Progenitor cell of endocrine pancreas (in vitro differentiated cells): ENCODE results near the gene LRGUK. TPM values are rescaled to one million over a fixed set of nuclear protein-coding genes. Genes with fewer than 3 reads are reported as not detected.

Experiments used
- DNase-seq: peaks from one replicate; pipeline ENCODE4 v3.0.0; 2021; ENCODE audit warnings: low spot score; ENCODE audit not compliant: unreplicated experiment
- H3K27ac Mint-ChIP-seq: 2 replicates; pipeline ENCODE4 v1.8.0; 2021; ENCODE audit warnings: mild to moderate bottlenecking, moderate library complexity, mixed read lengths
- H3K27me3 Mint-ChIP-seq: 2 replicates; pipeline ENCODE4 v1.8.0; 2021; ENCODE audit warnings: mixed read lengths
- H3K36me3 Mint-ChIP-seq: 2 replicates; pipeline ENCODE4 v1.8.0; 2022; ENCODE audit warnings: mixed read lengths; ENCODE audit not compliant: insufficient read depth
- H3K4me1 Mint-ChIP-seq: 2 replicates; pipeline ENCODE4 v1.8.0; 2021; ENCODE audit warnings: low read depth, mixed read lengths
- H3K4me3 Mint-ChIP-seq: 2 replicates; pipeline ENCODE4 v1.8.0; 2021; ENCODE audit warnings: low read depth, mild to moderate bottlenecking, moderate library complexity, mixed read lengths
- H3K9me3 Mint-ChIP-seq: 2 replicates; pipeline ENCODE4 v1.8.0; 2021; ENCODE audit warnings: low read depth, mixed read lengths
- total RNA-seq: library from RNA; stranded (reverse); gene quantifications from 2 replicates; pipeline ENCODE4 v1.2.1, GENCODE V29; 2021
- TF ChIP-seq, protein P1 (sequence below): fragments of 200-600 bp; sonication (generic); IDR thresholded peaks from one replicate; pipeline ENCODE4 v1.5.0; 2021; ENCODE audit warnings: antibody characterized with exemption, mild to moderate bottlenecking; ENCODE audit not compliant: unreplicated experiment

Gene LRGUK
- total RNA-seq, 1 donor from 2014 or later: 2.6 TPM

DNA sequence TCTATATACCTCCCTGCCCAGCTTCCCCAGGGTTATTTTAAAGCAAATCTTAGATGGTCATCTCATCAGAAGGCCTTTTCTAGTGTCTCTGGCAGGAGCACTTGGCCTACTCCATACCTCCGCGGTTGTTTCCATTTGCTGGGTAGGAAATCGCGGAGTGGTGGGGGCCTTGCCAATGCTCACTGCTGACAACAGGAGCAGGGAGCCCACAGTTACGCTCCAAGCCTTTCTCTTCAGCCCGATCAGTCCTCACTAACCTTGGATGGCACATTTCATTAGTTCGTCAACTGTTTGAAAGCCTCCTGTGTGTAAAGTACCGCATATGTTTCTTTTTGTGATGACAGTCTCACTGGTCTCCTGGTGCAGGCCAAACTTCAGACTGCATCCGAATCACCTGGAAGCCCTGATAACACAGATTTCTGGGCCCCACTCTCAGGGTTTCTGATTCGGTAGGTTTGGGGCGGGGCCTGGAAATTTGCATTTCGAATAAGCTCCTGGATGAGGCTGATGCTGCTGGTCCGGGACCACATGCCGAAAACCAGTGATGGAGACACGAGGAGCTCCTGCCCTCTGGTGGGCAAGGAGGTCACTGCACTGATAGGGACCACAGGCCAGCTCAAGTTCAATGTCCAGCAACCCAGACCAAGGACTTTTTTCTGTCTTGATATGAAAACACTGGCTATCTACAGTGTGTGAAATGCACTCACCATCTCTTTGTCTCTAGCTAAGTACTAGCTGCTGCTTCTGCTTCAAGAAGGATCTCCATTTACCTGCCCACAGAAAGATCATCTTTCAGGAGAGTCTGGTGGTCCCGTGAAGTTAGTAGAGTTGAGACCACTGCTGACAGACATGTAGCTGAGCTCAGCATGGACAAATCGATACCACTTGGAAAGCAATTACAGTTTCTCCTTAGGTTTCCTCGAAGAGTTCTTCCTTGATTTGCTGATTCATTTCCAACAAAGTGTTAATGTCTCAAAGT lies 14.0 kb downstream of the LRGUK start:
- no peaks in the 10 kb centered on the region for H3K36me3 Mint-ChIP-seq
- peaks cover 1% of the 10 kb centered on the region for H3K4me1 Mint-ChIP-seq
- no peaks in the 10 kb centered on the region for H3K9me3 Mint-ChIP-seq
- TF ChIP-seq, protein P1, sequence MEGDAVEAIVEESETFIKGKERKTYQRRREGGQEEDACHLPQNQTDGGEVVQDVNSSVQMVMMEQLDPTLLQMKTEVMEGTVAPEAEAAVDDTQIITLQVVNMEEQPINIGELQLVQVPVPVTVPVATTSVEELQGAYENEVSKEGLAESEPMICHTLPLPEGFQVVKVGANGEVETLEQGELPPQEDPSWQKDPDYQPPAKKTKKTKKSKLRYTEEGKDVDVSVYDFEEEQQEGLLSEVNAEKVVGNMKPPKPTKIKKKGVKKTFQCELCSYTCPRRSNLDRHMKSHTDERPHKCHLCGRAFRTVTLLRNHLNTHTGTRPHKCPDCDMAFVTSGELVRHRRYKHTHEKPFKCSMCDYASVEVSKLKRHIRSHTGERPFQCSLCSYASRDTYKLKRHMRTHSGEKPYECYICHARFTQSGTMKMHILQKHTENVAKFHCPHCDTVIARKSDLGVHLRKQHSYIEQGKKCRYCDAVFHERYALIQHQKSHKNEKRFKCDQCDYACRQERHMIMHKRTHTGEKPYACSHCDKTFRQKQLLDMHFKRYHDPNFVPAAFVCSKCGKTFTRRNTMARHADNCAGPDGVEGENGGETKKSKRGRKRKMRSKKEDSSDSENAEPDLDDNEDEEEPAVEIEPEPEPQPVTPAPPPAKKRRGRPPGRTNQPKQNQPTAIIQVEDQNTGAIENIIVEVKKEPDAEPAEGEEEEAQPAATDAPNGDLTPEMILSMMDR: peak; percentile 89
- H3K27me3 Mint-ChIP-seq: peaks cover 5% of the 10 kb centered on the region
- peak; percentile 62 for DNase-seq
- no peak overlapping the region for H3K27ac Mint-ChIP-seq
- no peak overlapping the region for H3K4me3 Mint-ChIP-seq

DNA sequence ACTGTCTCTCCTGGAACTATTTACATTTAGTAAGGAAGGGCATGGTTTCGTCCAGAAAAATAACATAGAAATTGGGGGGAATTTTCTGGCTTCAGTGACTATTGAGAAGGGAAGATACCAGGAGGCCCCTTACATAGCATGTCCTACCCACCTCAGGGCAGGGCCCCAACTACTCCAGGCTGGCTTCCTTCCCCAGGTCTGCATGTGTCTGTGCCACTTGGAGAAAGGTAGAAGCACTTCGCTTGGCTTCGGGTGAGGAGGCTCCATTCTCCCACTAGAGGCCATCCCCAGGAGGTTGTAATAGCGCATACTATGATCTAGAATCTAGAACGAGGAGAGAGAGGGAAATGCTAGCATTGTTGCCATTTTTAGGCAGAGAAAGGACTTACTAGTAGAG lies 14.7 kb downstream of the LRGUK start:
- H3K27ac Mint-ChIP-seq: no peak overlapping the region
- no peak for DNase-seq
- TF ChIP-seq, protein P1: no peak
- no peak overlapping the region for H3K4me3 Mint-ChIP-seq
- no peaks in the 10 kb centered on the region for H3K9me3 Mint-ChIP-seq
- no peaks in the 10 kb centered on the region for H3K36me3 Mint-ChIP-seq
- H3K4me1 Mint-ChIP-seq: peaks cover under 1% of the 10 kb centered on the region
- H3K27me3 Mint-ChIP-seq: peaks cover 5% of the 10 kb centered on the region

DNA sequence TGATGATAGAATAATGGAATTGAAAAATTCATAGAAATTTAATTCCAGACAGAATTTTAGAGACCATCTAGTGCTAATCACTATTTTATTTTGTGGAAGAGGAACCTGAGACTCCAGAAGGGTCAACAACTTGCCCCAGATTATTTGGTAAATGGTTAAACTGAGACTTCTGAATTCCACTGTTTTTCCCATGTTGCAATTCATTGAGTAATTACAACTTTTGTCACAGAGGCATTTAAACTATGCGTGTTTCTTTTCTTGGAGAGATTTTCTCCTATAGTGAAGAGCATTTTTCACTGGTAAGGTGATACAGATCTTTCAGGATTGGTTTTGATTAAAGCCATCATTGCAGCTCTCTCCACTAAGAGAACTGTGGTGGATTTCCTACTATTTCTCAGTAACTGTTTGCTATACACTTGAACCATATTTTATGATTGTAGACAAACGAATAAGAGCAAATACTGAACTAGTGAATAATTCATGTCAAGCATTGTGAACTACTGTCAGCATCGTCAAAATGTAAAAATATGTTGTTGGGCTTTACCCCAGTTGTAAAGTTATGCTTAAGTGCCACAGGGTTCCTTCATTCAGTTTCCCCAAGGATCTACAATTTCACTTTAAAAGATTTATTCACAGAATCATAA lies 26.5 kb downstream of the LRGUK start:
- Mint-ChIP-seq H3K36me3 (no peaks in the 10 kb centered on the region), H3K27me3 (no peaks in the 10 kb centered on the region), H3K9me3 (peaks cover 6% of the 10 kb centered on the region), H3K4me3 (no peak overlapping the region), H3K4me1 (peaks cover 10% of the 10 kb centered on the region), H3K27ac (peak overlapping the region; percentile 52)
- no peak for DNase-seq
- TF ChIP-seq, protein P1: no peak

DNA sequence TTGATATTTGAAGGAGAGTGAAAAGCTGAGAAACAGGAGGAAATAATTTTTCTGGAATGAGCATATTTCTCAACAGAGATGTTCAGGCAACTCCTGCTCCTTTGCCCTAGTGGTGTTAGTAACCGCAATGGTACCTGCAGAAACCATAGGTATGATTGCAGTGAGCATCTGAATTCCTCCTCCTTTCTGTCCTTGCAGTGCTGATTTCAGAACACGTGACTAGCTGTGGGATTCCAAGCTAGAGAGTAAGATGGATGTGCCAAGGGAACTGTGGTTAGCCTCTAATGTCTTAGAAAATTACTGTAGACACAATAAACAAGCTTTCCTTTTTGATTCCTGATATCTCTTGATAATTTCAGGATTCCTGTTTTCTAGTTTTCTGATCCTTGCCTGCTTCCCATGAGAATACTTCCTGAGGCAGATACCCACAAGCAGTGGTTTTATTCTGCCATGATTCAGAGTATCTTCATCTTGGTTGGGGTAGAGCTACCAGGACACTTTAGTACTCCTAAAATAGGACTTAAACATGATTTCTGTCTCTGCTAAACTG lies 27.5 kb downstream of the LRGUK start:
- Mint-ChIP-seq H3K36me3 (no peaks in the 10 kb centered on the region), H3K9me3 (peaks cover 6% of the 10 kb centered on the region), H3K4me1 (peaks cover 10% of the 10 kb centered on the region), H3K4me3 (no peak overlapping the region), H3K27me3 (no peaks in the 10 kb centered on the region), H3K27ac (no peak overlapping the region)
- no peak for DNase-seq
- TF ChIP-seq, protein P1: no peak

DNA sequence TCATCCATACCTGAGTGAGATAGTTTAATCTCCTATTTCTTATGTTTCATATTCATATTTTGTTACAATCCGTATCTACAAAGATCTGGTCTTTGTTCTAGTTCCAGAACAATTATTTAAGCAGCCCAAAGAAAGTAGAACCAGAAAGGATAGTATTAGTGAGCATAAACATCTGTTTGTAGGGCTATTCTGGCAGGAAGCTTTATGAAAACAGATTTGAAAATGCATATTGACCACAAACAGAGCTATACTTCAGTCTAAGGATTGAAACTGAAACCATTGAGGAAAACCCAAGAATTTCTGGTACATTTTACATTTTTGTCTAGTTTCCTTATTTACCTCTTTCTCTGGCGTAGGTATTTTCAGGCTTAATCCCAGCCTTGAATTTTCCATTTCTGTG lies 28.1 kb downstream of the LRGUK start:
- TF ChIP-seq, protein P1: no peak
- Mint-ChIP-seq H3K4me1 (peaks cover 10% of the 10 kb centered on the region), H3K4me3 (no peak overlapping the region), H3K9me3 (peaks cover 6% of the 10 kb centered on the region), H3K27me3 (no peaks in the 10 kb centered on the region), H3K36me3 (no peaks in the 10 kb centered on the region), H3K27ac (no peak overlapping the region)
- no peak for DNase-seq
